GM18508 (cell line): ENCODE data around the gene CEP120.
A peak's percentile ranks its signal among the peaks of the same experiment; 100 is the strongest.
"Not testable (repeated sequence)": the region's sequence is repeated elsewhere in the genome, so short reads cannot be mapped to it uniquely, and the experiment has no call there.

Experiments used
- ATAC-seq: cut with Tn5 transposase; IDR thresholded peaks from one replicate; pipeline ENCODE4 v1.9.1; 2021; ENCODE audit warnings: moderate number of reproducible peaks; ENCODE audit not compliant: insufficient read depth, unreplicated experiment

The CEP120 gene

DNA sequence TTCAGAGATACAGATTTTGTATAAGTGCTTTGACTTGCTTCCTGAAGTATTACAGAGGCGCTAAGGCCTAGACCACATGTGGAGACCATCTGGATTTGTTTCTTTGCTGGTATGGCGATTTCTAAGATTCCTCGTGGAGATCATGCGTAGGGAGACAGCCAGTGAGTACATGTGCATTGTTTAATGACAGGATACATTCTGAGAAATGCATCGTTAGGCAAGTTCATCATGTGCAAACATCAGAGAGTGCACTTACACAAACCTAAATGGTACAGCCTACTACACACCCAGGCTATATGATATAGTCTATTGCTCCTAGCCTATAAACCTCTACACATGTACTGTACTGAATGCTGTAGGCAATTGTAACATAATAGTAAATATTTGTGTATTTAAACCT, 16.5 kb upstream of the CEP120 start:
- ATAC-seq = no peak

DNA sequence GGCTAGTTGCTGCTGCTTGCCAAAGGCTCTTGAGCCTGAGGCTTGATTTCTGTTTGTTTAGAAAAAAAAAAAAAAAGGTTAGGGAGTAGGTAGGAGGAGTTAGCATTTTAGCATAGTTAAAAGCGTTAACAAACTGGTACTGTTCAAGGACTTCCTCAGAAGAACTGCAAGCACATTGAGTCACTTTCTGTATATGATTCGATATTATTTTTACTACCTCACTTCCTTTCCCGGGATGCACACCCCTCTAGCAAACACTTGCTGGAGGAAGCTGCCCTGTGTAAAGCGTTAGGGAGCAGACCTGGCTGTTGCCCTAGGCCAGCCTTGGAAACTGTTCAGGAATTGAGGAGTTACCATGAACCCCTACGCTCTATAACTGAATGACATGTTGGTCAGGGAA, 15.7 kb upstream of the CEP120 start:
- ATAC-seq = no peak

DNA sequence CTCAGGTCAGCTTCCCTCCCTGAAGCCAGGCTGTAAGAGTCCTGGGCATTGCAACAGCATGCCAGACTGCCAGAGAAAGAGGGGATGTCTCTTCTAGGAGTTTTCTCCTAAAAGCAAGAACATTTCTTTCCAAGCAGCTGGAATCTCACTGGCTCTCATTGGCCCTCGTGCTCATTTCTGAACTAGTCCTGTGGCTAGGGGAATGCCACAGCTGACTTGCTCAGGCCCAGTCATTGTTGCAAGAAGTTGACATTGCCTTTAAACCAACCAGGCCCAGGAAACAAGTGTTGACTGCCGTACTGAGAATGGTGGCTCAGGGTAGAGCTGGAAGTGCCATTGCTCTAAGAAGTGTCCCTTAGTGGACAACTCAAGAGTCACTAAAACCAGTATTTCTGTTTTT, 15.0 kb upstream of the CEP120 start:
- ATAC-seq = peak; percentile 81

DNA sequence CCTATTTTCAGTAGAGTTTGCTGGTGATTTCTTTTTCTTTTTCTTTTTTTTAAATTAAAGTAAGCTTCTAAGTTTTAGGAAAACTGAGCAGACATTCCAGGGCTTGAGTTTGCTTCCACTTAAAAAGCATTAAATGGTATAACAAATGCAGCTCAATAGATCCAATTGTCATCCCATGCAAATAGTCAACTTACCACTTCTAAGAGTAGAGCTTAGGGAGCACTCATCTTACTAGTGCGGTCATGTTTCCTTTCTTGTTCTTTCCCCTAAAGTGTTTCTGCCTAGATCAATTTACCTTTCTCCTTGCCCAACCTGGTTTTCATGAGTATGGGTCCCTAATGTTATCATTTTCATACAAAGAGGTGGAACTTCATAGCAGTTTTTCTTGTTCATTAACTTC, 13.0 kb upstream of the CEP120 start:
- no peak for ATAC-seq

DNA sequence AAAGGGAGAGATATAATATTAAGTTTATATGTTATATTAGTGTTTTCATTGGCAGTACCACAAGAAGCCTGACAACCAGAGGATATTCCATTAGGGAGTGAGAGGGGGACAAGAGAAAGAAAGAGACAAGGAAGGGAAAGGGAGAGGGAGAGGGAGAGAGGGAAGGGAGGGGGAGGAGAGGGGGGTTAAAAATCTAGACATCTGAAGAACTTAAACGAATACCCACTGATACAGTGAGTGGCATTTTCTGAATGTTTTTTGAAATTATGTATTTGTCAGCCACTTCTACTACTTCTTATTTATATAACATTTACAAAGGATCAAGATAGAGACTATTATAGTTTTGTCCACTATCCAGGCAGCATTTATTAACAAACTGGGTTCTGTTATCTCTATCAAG, 11.6 kb upstream of the CEP120 start:
- no peak for ATAC-seq

DNA sequence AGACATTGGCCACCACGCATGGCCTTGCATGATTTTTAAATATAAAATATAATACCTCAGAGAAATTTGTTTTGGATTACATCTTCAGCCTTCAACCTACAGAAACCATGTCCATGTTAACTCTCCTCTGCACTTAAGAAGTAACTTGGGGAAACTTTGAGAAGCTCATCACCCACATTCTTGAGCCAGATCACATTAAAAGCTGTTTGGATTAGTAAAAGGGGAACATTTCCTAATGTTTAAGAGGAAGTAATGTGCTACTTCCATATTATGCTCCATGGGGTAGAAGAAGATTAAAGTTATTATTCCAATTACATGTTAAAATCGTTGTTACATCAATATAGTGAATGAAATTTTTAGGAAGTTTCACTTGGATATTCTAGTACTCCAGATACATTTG, 10.4 kb upstream of the CEP120 start:
- no peak for ATAC-seq

DNA sequence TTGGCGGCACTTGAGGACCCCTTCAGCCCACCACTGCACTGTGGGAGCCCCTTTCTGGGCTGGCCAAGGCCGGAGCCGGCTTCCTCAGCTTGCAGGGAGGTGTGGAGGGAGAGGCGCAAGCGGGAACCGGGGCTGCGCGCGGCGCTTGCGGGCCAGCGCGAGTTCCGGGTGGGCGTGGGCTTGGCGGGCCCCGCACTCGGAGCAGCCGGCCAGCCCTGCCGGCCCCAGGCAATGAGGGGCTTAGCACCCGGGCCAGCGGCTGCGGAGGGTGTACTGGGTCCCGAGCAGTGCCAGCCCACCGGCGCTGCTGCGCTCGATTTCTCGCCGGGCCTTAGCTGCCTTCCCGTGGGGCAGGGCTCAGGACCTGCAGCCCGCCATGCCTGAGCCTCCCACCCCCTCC, 7.2 kb upstream of the CEP120 start:
- ATAC-seq = not testable (repeated sequence)

DNA sequence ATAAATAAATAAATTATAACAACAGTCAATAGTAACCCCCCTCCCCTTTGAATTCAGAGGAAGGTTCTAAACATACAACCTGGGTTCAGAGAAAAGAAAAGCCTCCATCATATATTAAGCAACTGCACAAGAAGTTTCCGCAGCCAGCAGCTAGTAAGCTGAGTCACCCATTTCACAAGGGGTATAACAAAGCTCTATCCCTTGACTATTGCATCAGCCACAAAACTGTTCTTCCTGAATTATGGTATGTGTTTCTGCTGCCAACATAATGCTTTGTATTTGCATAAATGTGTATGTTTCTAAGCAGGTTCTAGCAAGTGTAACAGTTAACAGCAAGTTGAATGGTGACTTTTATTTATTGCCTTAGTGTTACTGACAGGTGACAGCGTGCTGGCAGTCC, 6.8 kb upstream of the CEP120 start:
- no peak for ATAC-seq

DNA sequence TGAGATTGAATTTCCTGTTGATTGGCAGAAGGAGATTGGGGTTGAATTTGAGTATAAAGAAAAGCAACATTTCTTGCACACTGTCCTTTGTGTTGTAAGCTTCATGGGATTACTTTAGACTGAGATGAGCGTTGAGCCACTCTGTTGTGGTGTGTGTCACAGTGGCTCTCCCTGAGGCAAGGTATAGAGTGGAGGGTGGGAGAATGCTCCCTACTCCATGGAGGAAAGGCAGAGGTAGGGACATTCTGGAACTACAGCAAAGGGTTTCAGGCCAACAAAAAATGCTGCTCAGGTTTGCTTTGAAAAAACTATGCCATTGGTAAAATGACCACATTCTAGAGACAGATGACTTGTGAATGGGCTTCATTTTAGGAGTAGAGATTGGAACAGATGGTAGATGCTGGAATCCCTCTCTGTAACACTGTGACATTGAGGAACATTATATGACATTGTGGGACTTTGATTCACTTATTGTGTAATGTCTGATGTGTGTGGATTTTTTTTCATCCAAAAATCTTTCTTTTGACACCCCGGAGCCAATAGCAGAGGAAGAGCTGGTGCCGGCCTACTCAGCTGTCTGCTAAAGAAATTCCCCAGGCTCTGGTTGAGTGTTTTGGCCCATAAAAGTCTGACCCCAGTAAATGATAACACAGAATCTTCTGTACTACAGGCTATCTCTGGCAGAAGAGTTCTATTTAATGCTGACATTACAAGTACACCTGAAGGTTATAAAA, 6.2 kb upstream of the CEP120 start:
- no peak for ATAC-seq

DNA sequence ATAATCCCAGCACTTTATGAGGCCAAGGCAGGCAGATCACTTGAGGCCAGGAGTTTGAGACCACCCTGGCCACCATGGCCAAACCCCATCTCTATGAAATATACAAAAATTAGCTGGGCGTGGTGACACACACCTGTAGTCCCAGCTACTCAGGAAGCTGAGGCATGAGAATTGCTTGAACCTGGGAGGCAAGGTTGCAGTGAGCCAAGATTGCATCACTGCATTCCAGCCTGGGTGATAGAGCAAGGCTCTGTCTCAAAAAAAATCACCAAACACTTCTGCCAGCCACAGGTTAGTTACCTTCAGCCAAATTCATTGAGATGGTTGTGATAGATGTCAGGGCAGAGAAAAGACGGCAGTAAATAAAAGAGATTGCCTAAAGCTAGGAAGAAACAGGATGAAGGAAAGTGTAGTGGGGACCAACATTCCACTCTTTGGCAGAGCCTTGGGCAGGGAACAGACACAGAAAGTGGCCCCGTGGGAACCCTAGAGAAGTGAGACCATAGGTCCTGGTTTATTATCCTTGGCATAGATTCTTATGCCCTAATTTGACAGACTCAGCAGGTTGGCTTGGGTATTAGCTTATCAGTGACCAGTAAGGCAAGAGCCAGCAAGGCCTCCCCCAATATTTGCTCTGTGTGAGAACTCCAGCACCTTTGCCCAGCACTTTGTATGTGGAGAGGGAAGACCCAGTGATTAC, 5.5 kb upstream of the CEP120 start:
- no peak for ATAC-seq

DNA sequence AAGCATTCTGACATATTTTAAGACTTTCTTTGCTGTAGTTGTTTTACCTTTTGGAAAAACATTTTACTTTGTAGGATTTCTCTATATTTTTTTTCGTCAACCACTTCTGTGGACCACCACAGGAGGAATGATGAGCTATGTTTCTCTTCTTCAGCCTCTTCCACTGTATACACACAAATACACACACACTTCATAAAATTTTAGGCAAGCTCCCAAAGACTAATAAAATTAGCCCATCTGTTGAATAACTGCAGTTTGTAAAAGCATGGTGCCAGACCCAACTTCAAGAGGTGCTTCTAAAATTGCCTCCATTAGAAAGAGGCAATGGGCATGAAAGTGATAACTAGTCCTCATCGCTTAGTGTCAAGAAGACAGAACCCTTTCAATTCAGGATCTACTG, 4.1 kb upstream of the CEP120 start:
- no peak for ATAC-seq

DNA sequence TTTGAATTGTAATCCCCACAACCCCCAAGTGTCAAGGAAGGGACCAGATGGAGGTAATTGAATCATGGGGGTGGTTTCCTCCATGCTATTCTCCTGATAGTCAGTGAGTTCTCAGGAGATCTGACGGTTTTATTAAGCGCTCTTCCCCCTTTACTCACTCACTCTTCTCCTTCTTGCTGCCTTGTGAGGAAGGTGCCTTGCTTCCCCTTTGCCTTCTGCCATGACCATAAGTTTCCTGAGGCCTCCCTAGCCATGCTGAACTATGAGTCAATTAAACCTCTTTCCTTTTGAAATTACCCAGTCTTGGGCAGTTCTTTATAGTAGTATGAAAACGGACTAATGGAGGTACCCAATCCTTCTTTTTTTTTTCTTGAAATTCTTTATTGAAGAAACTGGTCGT, 2.2 kb upstream of the CEP120 start:
- no peak for ATAC-seq

DNA sequence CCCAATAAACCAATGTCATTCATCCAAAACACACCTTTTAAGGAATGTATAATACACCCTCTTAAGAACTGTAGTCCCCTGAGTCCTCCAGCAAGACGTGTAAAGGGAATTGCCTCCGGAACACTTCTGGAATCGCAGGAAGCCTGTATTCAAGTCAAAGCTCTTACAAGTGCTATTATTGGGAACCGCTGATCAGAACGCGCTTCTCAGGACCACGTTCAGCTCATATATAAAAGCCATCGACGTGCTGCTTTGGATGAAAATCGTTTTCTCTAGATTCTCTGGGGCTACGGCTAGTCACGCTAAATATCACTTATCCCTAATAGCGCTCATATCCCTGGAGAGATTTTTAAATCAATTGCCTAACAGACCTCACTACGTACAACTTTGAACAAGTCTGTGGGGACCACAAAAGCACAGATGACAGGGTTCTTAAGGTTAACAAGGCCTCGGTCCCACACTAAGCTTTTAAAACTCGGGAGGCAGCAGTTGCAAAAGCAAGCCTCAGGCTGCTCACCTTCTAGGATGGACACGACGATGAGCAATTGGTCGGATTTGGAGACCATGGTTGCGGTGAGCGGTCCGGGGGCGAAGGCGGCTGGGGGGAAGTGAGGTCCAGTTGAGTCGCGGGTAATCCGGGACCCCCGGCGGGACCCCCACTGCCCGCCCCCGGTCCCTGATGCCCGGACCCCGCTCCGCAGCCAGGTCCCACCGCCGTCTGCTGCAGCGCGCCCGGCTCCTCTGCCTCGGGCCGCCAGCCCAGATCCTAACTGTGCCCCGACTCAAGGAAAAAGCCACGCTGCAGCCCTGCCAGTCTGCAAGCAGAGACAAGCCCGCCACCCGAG, 548 bp downstream of the CEP120 start:
- no peak for ATAC-seq

DNA sequence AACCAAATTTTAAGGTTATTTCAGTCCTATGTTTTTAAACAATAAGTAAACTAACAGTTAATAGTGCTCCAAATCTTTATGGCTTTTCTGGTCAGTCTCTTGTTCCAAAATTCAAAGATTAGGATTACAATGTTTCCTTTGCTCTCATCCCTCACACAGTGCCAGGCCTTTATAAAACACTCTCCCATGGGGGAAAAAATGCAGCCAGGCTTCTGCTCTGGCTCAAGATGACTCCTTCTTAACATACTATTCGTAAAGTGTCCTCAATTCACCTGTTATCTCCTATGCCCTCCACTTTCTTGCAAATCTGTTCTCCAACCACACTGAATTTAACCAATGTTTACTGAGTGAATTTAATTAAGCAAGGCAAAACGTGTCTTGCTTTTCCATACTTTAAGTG, 1.4 kb downstream of the CEP120 start:
- no peak for ATAC-seq

DNA sequence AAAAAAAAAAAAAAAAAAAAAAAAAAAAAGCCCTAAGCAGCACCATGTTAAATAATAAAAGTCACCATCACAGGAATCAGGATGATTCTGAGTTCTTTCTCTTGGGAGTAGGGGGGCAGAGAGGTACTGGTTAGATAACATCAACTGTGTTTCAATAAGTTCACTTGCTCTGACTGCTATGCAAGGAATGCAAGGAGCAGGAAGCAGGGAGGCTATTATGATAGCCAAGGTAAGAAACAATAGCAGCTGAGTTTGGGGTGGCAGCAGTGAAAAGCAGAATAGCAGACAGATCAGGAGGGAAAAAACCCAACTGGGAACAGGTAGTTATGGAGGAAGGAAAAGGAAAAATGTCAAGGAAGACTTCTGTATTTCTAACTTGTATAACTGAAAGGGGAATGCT, 8.2 kb downstream of the CEP120 start:
- no peak for ATAC-seq

DNA sequence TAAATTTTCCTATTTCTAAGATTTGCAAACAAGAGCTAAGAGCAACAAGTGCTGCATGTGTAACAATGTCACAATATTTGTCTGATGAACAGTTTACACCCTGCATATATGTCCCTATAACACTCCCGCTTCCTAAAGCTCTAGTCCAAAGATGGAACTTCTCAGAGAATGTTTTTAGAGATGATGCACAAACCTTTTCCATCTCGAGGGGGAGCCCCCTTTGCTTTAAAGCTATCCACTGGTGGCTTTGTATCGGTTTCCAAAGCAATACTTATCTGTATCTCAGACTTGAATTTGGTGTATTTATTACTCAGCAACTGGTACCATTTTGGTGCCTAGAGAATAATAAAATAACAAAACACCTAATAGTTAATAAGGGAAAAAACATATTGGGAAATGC, 11.0 kb downstream of the CEP120 start:
- no peak for ATAC-seq

DNA sequence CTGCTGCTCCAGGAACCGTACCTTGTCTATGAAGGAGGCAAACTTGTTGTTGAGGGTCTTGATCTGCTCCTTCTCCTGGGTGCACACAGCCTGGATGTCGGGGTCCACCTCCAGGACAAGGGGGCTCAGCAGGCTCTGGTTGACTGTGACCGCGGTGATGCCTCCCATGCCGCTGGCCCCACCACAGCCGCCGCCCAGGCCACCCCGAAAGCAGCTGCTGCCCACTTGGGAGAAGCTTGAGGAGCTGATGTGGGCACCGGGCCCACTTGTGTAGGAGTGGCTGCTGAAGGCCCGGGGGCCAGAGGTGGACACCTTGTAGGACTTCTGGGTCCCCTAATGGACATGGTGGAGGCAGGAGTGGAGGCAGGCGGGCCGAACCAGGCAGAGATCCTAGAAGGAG, 21.2 kb downstream of the CEP120 start:
- ATAC-seq = not testable (repeated sequence)

DNA sequence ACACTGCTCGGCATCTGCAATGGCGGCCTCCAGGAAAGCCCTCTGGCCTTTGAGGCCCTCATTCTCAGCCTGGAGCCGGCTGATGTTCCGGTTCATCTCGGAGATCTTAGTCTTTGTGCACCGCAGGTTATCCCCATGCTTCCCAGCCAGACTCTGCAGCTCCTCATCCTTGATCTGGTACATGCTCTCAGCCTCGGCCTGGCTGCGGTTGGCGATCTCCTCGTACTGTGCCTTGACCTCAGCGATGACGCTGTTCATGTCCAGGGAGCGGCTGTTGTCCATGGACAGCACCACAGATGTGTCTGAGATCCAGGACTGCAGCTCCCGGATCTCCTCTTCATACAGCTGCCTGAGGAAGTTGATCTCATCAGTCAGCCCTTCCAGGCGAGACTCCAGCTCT, 21.9 kb downstream of the CEP120 start:
- no peak for ATAC-seq

DNA sequence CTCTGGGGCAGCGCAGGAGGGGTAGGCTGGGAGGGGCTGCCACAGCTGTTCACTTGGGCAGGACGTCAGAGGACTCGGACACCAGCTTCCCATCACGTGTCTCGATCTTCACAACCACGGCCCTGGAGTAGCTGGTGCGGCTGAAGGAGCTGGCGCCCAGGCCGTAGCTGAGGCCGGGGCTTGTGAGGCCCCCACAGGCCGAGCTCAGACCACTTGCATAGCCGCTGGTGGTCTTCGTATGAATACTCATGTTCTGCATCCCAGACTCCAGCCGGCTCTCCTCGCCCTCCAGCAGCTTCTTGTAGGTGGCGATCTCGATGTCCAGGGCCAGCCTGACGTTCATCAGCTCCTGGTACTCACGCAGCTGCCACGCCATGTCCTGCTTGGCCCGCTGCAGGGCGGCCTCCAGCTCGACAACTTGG, 22.3 kb downstream of the CEP120 start:
- ATAC-seq = not testable (repeated sequence)

DNA sequence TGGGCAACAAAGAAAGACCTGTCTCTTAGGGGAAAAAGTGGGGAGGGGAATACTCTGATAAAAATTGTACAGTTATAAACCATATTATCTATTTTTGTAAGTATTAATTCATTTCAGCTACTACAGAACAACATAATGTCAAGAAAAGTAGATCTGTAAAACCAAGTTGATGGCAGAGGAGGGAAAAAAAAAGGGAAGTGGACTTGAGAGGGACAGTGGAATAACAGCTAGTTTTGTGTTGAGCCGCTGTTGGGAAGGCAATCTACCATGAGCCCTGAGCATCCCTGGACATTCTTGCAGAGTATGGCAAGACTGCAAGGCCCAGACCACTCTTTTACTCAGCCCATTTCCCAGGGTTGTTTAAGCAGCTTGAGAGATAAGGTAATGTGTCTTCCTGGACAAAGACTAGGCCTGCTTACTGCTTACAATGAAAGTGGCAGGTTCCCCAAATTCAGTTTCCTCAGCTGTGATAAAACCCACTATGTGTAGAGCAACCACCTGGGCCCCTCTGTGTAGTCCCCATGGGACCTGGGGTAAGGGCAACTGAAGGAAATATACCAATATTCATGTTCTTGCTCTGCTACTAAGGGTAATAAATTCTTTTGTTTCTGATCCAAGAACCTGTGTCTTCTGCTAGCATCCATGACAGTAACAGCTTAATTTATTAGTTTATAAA, 25.0 kb downstream of the CEP120 start:
- ATAC-seq = no peak

DNA sequence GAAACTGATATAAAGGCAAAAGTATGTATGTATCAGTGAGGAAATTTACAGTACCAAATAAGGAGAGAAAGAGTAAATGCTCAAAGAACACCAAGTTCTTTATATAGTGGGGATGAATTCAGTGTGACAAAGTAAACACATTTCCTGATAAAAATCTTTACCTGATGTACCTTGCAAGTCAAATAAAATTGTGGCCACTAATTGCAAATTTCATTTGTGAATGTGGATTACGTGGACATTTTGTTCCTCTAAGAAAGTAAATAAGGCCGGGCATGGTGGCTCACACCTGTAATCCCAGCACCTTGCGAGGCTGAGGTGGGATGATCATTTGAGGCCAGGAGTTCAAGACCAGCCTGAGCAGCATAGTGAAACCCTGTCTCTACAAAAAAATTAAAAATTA, 25.7 kb downstream of the CEP120 start:
- no peak for ATAC-seq
